Body of pancreas (tissue), 4 donors: ENCODE measurements around the gene DAB1.

Experiments
- POLR2A ChIP-seq, 3 donors: fragments of 450-650 bp; IDR thresholded peaks; one replicate each; pipeline ENCODE4 v1.6.1; 2016; ENCODE audit warnings: antibody characterized with exemption in 3 of 3, mild to moderate bottlenecking in 2 of 3
- TF ChIP-seq, protein P1 (sequence below), 7 experiments: fragments of 450-650 bp in 4 of 7; fragments of 200-600 bp in 3 of 7; sonication (generic) in 3 of 7; IDR thresholded peaks; one replicate each; pipeline ENCODE4 v1.5.1; 2016 to 2019; ENCODE audit warnings: antibody characterized with exemption in 7 of 7

- no peak for TF ChIP-seq POLR2A (IDR thresholded peaks at IDR 0.05)
- TF ChIP-seq, protein P1, sequence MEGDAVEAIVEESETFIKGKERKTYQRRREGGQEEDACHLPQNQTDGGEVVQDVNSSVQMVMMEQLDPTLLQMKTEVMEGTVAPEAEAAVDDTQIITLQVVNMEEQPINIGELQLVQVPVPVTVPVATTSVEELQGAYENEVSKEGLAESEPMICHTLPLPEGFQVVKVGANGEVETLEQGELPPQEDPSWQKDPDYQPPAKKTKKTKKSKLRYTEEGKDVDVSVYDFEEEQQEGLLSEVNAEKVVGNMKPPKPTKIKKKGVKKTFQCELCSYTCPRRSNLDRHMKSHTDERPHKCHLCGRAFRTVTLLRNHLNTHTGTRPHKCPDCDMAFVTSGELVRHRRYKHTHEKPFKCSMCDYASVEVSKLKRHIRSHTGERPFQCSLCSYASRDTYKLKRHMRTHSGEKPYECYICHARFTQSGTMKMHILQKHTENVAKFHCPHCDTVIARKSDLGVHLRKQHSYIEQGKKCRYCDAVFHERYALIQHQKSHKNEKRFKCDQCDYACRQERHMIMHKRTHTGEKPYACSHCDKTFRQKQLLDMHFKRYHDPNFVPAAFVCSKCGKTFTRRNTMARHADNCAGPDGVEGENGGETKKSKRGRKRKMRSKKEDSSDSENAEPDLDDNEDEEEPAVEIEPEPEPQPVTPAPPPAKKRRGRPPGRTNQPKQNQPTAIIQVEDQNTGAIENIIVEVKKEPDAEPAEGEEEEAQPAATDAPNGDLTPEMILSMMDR (IDR thresholded peaks at IDR 0.05), result no peak
These were observed 191.4 kb downstream of the DAB1 start for GRCh38 chr1:57232500-57232899.
